Measurements from ENCODE around the gene CFAP54.

GRCh38 chr12:96752211-96752610, 262.8 kb downstream of the CFAP54 start:
- TF ChIP-seq POLR2AphosphoS5 (IDR thresholded peaks at IDR 0.05) = no peak
- no peak for TF ChIP-seq CTCF (IDR thresholded peaks at IDR 0.05)
- TF ChIP-seq EP300 (IDR thresholded peaks at IDR 0.05) = no peak

All from suprapubic skin (tissue), 4 donors.